GM19397 (cell line): ENCODE measurements around the gene MLIP.
"Not testable (repeated sequence)": the region's sequence is repeated elsewhere in the genome, so short reads cannot be mapped to it uniquely, and the experiment has no call there.

Experiments used
- ATAC-seq: cut with Tn5 transposase; IDR thresholded peaks from one replicate; pipeline ENCODE4 v1.9.1; 2021; ENCODE audit warnings: mild to moderate bottlenecking, moderate library complexity; ENCODE audit not compliant: unreplicated experiment

Gene MLIP, protein sequence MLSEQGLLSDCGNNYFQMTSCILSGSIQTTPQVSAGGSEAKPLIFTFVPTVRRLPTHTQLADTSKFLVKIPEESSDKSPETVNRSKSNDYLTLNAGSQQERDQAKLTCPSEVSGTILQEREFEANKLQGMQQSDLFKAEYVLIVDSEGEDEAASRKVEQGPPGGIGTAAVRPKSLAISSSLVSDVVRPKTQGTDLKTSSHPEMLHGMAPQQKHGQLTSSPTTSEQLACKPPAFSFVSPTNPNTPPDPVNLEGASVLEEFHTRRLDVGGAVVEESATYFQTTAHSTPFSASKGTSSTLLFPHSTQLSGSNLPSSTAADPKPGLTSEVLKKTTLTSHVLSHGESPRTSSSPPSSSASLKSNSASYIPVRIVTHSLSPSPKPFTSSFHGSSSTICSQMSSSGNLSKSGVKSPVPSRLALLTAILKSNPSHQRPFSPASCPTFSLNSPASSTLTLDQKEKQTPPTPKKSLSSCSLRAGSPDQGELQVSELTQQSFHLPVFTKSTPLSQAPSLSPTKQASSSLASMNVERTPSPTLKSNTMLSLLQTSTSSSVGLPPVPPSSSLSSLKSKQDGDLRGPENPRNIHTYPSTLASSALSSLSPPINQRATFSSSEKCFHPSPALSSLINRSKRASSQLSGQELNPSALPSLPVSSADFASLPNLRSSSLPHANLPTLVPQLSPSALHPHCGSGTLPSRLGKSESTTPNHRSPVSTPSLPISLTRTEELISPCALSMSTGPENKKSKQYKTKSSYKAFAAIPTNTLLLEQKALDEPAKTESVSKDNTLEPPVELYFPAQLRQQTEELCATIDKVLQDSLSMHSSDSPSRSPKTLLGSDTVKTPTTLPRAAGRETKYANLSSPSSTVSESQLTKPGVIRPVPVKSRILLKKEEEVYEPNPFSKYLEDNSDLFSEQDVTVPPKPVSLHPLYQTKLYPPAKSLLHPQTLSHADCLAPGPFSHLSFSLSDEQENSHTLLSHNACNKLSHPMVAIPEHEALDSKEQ

GRCh38 chr6:54111341-54112045 is at the start of gene MLIP:
Gene MLIP, plus strand, starts transcription at chr6:54111443. Its CDS starts 37 bp downstream, at chr6:54111480.
- no peak for ATAC-seq

DNA sequence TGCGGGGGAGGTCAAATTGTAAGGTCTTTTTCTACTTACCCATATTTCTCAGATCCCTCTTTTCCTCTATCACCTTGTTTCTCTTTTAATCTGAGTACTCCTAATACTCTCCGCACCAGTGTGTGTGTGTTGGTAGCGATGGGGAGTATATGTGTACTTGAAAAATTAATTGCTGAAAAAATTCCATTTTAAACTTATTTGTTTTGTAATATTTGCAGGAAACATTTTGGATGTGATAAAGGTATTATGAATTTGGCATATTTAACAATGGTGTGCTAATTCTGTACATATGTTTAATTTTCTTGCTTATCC is 48.1 kb upstream of the MLIP start:
- no peak for ATAC-seq

DNA sequence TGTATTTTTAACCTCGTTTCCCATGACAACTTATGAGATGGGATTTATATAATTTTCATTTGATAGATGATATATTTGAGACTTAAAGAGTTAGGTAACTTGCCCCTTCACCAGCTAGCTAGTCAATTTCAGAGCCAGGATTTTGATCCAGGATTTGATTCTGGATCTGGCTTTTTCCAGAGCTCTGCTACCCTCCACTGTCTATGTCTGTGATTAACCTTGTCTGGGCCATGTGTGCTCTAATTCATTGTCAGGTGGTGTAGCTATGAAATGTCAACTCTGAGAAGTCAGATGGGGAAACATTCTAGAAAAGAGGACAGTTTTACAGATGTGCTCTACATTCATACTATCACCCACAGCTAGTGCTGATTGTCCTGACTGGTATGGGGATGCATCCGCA is 42.5 kb upstream of the MLIP start:
- no peak for ATAC-seq

DNA sequence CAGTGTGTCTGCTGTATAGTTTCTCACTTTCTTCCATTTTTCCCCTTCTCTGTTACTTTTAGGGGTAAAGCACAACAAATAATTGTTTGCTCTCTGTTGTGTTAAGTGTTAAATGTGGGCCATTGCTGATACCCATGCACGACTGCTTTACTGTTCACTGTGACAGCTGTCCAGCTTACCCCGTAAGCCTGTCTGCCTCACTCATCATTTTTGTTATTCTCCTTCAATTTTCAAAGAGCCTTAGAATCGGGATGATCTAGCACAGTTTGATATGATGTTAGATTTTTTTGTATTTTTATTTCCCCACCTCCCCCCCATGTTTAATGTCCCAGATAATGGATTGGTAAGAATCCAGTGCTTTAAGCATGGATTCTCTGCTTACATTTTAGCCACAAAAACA is 41.2 kb upstream of the MLIP start:
- no peak for ATAC-seq

GRCh38 chr6:54071821-54072340 is 39.4 kb upstream of the MLIP start:
- no peak for ATAC-seq

- no peak for ATAC-seq
These were observed 38.5 kb upstream of the MLIP start for GRCh38 chr6:54072635-54073313.

- ATAC-seq = no peak
These were observed 37.8 kb upstream of the MLIP start for GRCh38 chr6:54073487-54073886.

GRCh38 chr6:54074109-54074508 is 37.1 kb upstream of the MLIP start:
- ATAC-seq = no peak

- ATAC-seq = no peak
These were observed 36.6 kb upstream of the MLIP start for GRCh38 chr6:54074578-54075195.

DNA sequence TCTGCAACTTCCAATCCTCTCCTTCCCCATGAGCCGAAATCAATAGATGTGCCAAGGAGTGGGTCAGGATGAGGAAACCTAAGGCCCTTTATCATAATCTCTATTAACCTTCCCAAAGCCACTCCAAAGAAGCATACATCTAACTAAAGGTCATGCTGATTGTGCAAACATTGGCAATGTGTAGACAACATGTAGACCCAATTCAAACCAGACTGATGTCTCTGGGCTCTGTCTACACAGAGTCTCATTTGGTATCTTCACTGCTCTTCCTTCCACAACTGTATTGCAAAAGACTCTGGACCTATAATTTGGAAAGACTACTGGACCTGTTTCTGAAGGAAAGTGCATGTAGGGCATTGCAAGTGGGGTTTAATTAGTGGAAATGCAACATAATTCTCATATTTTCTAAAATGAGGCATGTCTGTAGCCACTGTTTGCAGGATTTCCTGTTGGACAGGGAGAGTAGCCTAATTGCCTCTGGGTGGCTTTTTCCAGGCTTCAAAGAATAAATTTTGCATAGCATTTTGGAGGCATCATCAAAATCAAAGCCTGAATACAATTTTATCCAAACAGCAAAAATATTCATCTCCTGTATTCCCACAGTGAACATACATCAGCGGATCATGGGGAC is 35.0 kb upstream of the MLIP start:
- ATAC-seq = no peak

GRCh38 chr6:54081499-54081898 is 29.7 kb upstream of the MLIP start:
- ATAC-seq = not testable (repeated sequence)

GRCh38 chr6:54083287-54083686 is 28.0 kb upstream of the MLIP start:
- no peak for ATAC-seq

GRCh38 chr6:54084231-54084630 is 27.0 kb upstream of the MLIP start:
- ATAC-seq = no peak

DNA sequence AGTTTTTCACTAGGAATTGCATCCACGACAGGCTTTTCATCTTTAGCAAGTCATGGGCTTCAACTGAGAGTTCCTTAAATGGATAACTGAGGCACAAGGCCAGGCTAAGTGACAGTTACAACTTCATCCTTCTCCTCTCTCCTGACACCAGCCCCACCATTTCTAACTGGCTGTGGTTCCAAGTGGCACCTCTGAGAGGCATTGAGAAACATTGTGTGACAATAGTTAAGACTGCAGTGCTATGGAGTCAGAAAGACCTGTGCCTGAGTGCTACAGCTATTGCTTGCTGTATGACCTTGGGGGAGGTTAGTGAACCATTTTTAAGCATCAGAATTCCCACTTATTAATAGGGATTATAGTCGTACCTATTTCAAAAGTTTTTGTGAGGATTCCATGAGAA is 26.2 kb upstream of the MLIP start:
- no peak for ATAC-seq

GRCh38 chr6:54085541-54085940 is 25.7 kb upstream of the MLIP start:
- no peak for ATAC-seq

DNA sequence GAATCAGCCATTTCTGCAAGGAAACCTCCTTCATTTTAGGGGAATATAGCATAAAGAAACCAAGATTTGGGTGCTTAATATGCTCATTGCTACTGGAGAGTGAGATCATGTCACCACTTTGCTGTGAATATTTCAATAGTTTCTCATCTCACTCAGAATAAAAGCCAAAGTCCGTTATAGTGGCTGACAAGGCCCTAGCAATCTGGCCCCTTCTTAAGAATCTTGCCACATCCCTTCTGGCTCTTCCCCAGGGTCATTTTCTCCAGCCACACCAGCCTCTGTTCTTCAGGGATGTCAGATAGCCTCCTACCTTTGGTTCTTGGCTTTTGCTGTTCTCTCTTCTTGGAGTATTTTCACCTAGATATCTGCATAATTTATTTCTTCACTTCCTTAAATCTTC is 24.8 kb upstream of the MLIP start:
- no peak for ATAC-seq

DNA sequence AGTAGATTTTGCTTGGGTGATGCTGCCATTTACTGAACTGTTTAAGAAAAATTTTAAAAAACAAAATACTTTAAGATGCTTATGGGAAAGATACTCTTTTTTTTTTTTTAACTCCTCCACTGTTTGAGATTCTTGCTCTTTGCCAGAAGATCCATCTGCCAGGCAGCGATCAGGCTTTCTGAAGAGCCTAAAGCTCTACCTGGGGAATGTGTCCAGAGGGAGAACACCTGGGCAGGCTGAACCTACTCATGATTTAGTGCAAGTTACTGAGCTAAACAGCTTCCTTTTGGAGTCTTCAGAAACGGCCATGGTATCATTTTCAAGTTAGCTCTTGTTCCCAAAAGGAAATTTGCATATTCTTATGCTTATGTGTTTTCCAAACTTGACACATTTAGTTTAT is 23.5 kb upstream of the MLIP start:
- ATAC-seq = no peak

DNA sequence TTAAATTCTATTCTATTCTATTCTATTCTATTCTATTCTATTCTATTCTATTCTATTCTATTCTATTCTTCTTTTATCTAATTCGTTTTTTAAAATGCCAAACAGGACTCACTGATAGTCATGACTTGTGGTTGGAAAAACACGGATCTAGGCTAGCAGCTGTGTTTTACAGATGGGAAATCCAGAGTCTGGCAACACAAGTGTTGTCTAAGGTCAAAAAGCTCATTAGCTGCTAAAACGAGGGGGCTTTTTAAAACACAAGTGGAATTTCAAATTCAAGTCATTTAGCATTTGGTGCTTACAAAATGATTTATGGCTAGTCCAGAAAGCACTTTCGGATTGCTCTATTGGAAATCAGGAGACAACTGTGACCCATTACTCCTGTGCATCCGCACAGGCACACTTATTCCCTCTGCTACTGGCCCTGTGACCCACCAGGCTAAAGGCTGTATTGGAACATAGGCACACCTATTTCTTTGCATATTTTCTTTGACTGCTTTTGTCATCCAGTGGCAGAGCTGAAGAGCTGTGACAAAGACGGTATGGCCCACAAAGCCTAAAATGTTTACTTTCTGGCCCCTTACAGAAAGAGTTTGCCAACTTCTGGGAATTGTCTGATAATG is 17.8 kb upstream of the MLIP start:
- ATAC-seq = no peak

- no peak for ATAC-seq
These were observed 16.9 kb upstream of the MLIP start for GRCh38 chr6:54094293-54094692.
